IMR-90 (cell line): ENCODE measurements around the gene CNKSR2. TPM values are rescaled to one million over a fixed set of nuclear protein-coding genes. Genes with fewer than 3 reads are reported as not detected.

Experiments used
- ATAC-seq: fragments of 200-7000 bp; cut with Tn5 transposase; 2 replicates; pipeline ENCODE4 v1.9.1; 2020; ENCODE audit warnings: low read depth, mild to moderate bottlenecking, moderate library complexity
- BruUV-seq: library from RNA; stranded (reverse); fragments of 400-500 nt; replicated peaks from 2 replicates; lab custom pipeline; 2021; lab: Mats Ljungman, UMichigan
- CTCF ChIA-PET: fragments of 300-600 bp; formaldehyde crosslinking; extraction: SDS; loops from one replicate; lab custom pipeline; 2021; ENCODE audit warnings: antibody characterized with exemption; lab: Yijun Ruan, JAX
- POLR2A ChIA-PET: fragments of 300-600 bp; sonication (Branson Sonifier 250); formaldehyde crosslinking; loops from one replicate; lab custom pipeline; 2022; ENCODE audit warnings: antibody characterized with exemption; ENCODE audit not compliant: unreplicated experiment; lab: Charles Lee
- DNase-seq: peaks from one replicate; pipeline ENCODE4 v3.0.0; 2013
- H2AFZ ChIP-seq: replicated peaks from 2 replicates; pipeline ENCODE3; 2013; ENCODE audit warnings: low read length, mild to moderate bottlenecking; ENCODE audit not compliant: poor library complexity
- H2AK5ac ChIP-seq: 2 replicates; pipeline ENCODE4 v1.6.1; 2013; ENCODE audit warnings: low read depth, low read length, inconsistent platforms
- H2AK9ac ChIP-seq: replicated peaks from 2 replicates; pipeline ENCODE3; 2013; ENCODE audit warnings: mild to moderate bottlenecking, low read depth, low read length, moderate library complexity; ENCODE audit not compliant: poor library complexity
- H2BK120ac ChIP-seq: 2 replicates; pipeline ENCODE4 v1.6.1; 2013; ENCODE audit warnings: low read depth, low read length, inconsistent platforms
- H2BK15ac ChIP-seq: 3 replicates; pipeline ENCODE4 v1.6.1; 2013; ENCODE audit warnings: low read depth, low read length, inconsistent platforms
- H2BK20ac ChIP-seq: 2 replicates; pipeline ENCODE4 v1.6.1; 2013; ENCODE audit warnings: low read depth, mild to moderate bottlenecking, inconsistent platforms, low read length, moderate library complexity
- H2BK5ac ChIP-seq: 2 replicates; pipeline ENCODE4 v1.6.1; 2013; ENCODE audit warnings: mild to moderate bottlenecking, low read depth, low read length, inconsistent platforms; ENCODE audit not compliant: poor library complexity, severe bottlenecking
- H3K14ac ChIP-seq: replicated peaks from 2 replicates; pipeline ENCODE4 v1.6.1; 2013; ENCODE audit warnings: low read depth, low read length, inconsistent platforms
- H3K18ac ChIP-seq: 2 replicates; pipeline ENCODE4 v1.6.1; 2013; ENCODE audit warnings: low read depth, low read length, control low read depth
- H3K23ac ChIP-seq: 2 replicates; pipeline ENCODE4 v1.6.1; 2013; ENCODE audit warnings: low read depth, low read length, inconsistent platforms
- H3K27ac ChIP-seq: 2 replicates; pipeline ENCODE4 v1.5.1; 2013; ENCODE audit warnings: mild to moderate bottlenecking, control low read depth, low read length; ENCODE audit not compliant: insufficient read depth
- H3K27me3 ChIP-seq: 2 replicates; pipeline ENCODE4 v1.6.1; 2013; ENCODE audit warnings: low read length; ENCODE audit not compliant: control insufficient read depth, insufficient read depth
- H3K36me3 ChIP-seq: 2 replicates; pipeline ENCODE4 v1.6.1; 2013; ENCODE audit warnings: low read length, mixed read lengths; ENCODE audit not compliant: control insufficient read depth, insufficient read depth
- H3K4ac ChIP-seq: 2 replicates; pipeline ENCODE4 v1.6.1; 2013; ENCODE audit warnings: low read depth, low read length, inconsistent platforms
- H3K4me1 ChIP-seq: 2 replicates; pipeline ENCODE4 v1.6.1; 2013; ENCODE audit warnings: low read length, mixed read lengths; ENCODE audit not compliant: control insufficient read depth, insufficient read depth
- H3K4me2 ChIP-seq: 2 replicates; pipeline ENCODE4 v1.6.1; 2013; ENCODE audit warnings: low read depth, mild to moderate bottlenecking, control low read depth, low read length, moderate library complexity
- H3K4me3 ChIP-seq: 2 replicates; pipeline ENCODE4 v1.5.1; 2013; ENCODE audit warnings: low read depth, mild to moderate bottlenecking, control low read depth, low read length, moderate library complexity; ENCODE audit not compliant: insufficient read depth
- H3K56ac ChIP-seq: 2 replicates; pipeline ENCODE4 v1.6.1; 2013; ENCODE audit warnings: low read length, inconsistent platforms; ENCODE audit not compliant: insufficient read depth; ENCODE audit errors: extremely low read depth
- H3K79me1 ChIP-seq, 2 experiments: 2 replicates each; pipeline ENCODE4 v1.6.1; 2013; ENCODE audit warnings: low read length in 2 of 2, inconsistent platforms in 1 of 2, low read depth in 1 of 2
- H3K9ac ChIP-seq: 2 replicates; pipeline ENCODE4 v1.6.1; 2013; ENCODE audit warnings: low read depth, low read length, control low read depth
- H3K9me1 ChIP-seq: 2 replicates; pipeline ENCODE4 v1.6.1; 2013; ENCODE audit warnings: low read length, inconsistent platforms; ENCODE audit not compliant: insufficient read depth
- H3K9me3 ChIP-seq: 2 replicates; pipeline ENCODE4 v1.6.1; 2013; ENCODE audit warnings: low read length; ENCODE audit not compliant: control insufficient read depth, insufficient read depth
- H4K20me1 ChIP-seq: 2 replicates; pipeline ENCODE4 v1.6.1; 2013; ENCODE audit warnings: low read length, inconsistent platforms; ENCODE audit not compliant: insufficient read depth
- H4K5ac ChIP-seq: 2 replicates; pipeline ENCODE4 v1.6.1; 2013; ENCODE audit warnings: mild to moderate bottlenecking, low read depth, low read length, control low read depth
- H4K8ac ChIP-seq, 2 experiments: 2 replicates each; pipeline ENCODE4 v1.6.1; 2013; ENCODE audit warnings: low read depth in 2 of 2, low read length in 2 of 2, control low read depth in 1 of 2, inconsistent platforms in 1 of 2
- H4K91ac ChIP-seq: 2 replicates; pipeline ENCODE4 v1.6.1; 2013; ENCODE audit warnings: low read depth, low read length, inconsistent platforms; ENCODE audit not compliant: insufficient read depth
- BHLHE40 ChIP-seq: fragments of 150-350 bp; IDR thresholded peaks from 2 replicates; pipeline ENCODE4 v1.6.1; 2016; ENCODE audit warnings: mild to moderate bottlenecking, low read depth, low read length
- CHD1 ChIP-seq: IDR thresholded peaks from 2 replicates; pipeline ENCODE4 v1.6.1; 2012; ENCODE audit warnings: low read depth, low read length, improper control_type of control experiment
- FOS ChIP-seq: fragments of 150-350 bp; IDR thresholded peaks from 2 replicates; pipeline ENCODE4 v1.6.1; 2016; ENCODE audit warnings: low read depth, low read length
- MAFK ChIP-seq: IDR thresholded peaks from 2 replicates; pipeline ENCODE4 v1.6.1; 2012; ENCODE audit warnings: low read depth, low read length, improper control_type of control experiment
- MAZ ChIP-seq: IDR thresholded peaks from 2 replicates; pipeline ENCODE4 v1.6.1; 2012; ENCODE audit warnings: low read depth, mild to moderate bottlenecking, low read length, improper control_type of control experiment, moderate library complexity, borderline replicate concordance
- NFE2L2 ChIP-seq: fragments of 150-350 bp; IDR thresholded peaks from 2 replicates; pipeline ENCODE4 v1.6.1; 2016; ENCODE audit warnings: low read depth, mild to moderate bottlenecking, low read length
- POLR2A ChIP-seq: IDR thresholded peaks from 2 replicates; pipeline ENCODE4 v1.6.1; 2012; ENCODE audit warnings: mild to moderate bottlenecking, low read depth, low read length
- RAD21 ChIP-seq: IDR thresholded peaks from 2 replicates; pipeline ENCODE4 v1.6.1; 2012; ENCODE audit warnings: low read length, improper control_type of control experiment
- RCOR1 ChIP-seq: IDR thresholded peaks from 2 replicates; pipeline ENCODE4 v1.6.1; 2012; ENCODE audit warnings: mild to moderate bottlenecking, low read length, improper control_type of control experiment; ENCODE audit not compliant: insufficient replicate concordance
- RFX5 ChIP-seq: IDR thresholded peaks from 2 replicates; pipeline ENCODE4 v1.8.0; 2012; ENCODE audit warnings: low read depth, mild to moderate bottlenecking, low read length, moderate library complexity
- SMC3 ChIP-seq: fragments of 150-350 bp; IDR thresholded peaks from 2 replicates; pipeline ENCODE4 v1.6.1; 2016; ENCODE audit warnings: low read depth, mild to moderate bottlenecking, antibody characterized with exemption, low read length, moderate library complexity
- USF2 ChIP-seq: fragments of 150-350 bp; IDR thresholded peaks from 2 replicates; pipeline ENCODE4 v1.6.1; 2017; ENCODE audit warnings: mild to moderate bottlenecking, antibody characterized with exemption, low read length, low read depth
- WGBS, 2 experiments: methylation state at CpG; one replicate each; pipeline versions ENCODE4 v1.1.5 to v1.1.7; 2013; ENCODE audit warnings: missing lambda C conversion rate in 2 of 2; ENCODE audit not compliant: insufficient read length in 1 of 2; ENCODE audit errors: extremely low coverage in 2 of 2; 5-methylcytosine and 5-hydroxymethylcytosine counted together
- dilution Hi-C: fragments of 300-500 bp; cut with HindIII; formaldehyde crosslinking; loops from one replicate; pipeline ENCODE4 v1.14.3; 2018; ENCODE audit warnings: low sequenced_read_pairs; ENCODE audit not compliant: unreplicated experiment
- in situ Hi-C: fragments of 300-500 bp; cut with MboI; formaldehyde crosslinking; loops from 3 replicates; pipeline ENCODE4 v1.14.3; 2019; ENCODE audit warnings: low sequenced_read_pairs, inconsistent platforms, mixed read lengths
- intact Hi-C: fragments of 100-400 bp; cut with micrococcal nuclease; formaldehyde crosslinking; loops from 2 replicates; pipeline ENCODE4 v1.10.0; 2022
- polyA plus RNA-seq, 3 experiments: library from polyadenylated mRNA; depleted of rRNA; stranded (reverse); fragments of >200 nt; gene quantifications; 2 replicates each; pipeline ENCODE4 v1.2.3, GENCODE V29; 2012; ENCODE audit warnings: low replicate concordance in 1 of 3
- total RNA-seq: library from RNA; depleted of rRNA; stranded (reverse); fragments of >200 nt; gene quantifications from 2 replicates; pipeline ENCODE4 v1.2.3, GENCODE V29; 2012
- TF ChIP-seq, protein P1 (sequence below): conservative IDR thresholded peaks from 2 replicates; pipeline ENCODE4 v1.5.1; 2012; ENCODE audit warnings: mild to moderate bottlenecking, low read depth, low read length, improper control_type of control experiment
- TF ChIP-seq, protein P2 (sequence below): fragments of 150-350 bp; IDR thresholded peaks from 2 replicates; pipeline ENCODE4 v1.6.1; 2016; ENCODE audit warnings: low read depth, mild to moderate bottlenecking, low read length, moderate library complexity, borderline replicate concordance

The CNKSR2 gene
- total and polyA plus RNA-seq, 2 of the 4 experiments (the other 2 are of a cell fraction) = 0.14 to 0.90 TPM

GRCh38 chrX:21375708-21376009 is 1.4 kb downstream of the CNKSR2 start:
- dilution Hi-C loops = no loop called here

More at GRCh38 chrX:21375708-21376009, 1.4 kb downstream of the CNKSR2 start:
- Histone ChIP-seq H3K9ac (no peak overlapping the region), H3K4me3 (no peak overlapping the region), H3K4me1 (no peaks in the 10 kb centered on the region), H3K9me3 (no peaks in the 10 kb centered on the region; the same call in 1 of the 2 replicates), H3K4ac (no peak overlapping the region), H3K36me3 (no peaks in the 10 kb centered on the region), H2BK5ac (no peak overlapping the region), H2AK5ac (no peak overlapping the region), H3K56ac (no peak overlapping the region), H3K18ac (no peak overlapping the region), H3K4me2 (no peak overlapping the region), H2AFZ (peak overlapping the region; percentile 35), H3K14ac (no peak overlapping the region), H3K23ac (no peak overlapping the region), H4K91ac (no peak overlapping the region), H4K5ac (no peak overlapping the region), H4K20me1 (no peaks in the 10 kb centered on the region), H2BK15ac (no peak overlapping the region), H2BK20ac (no peak overlapping the region), H3K79me1 (no peaks in the 10 kb centered on the region), H3K27ac (no peak overlapping the region), H2BK120ac (no peak overlapping the region), H3K9me1 (no peaks in the 10 kb centered on the region), H2AK9ac (no peak overlapping the region), H4K8ac (no peak overlapping the region), H3K27me3 (peaks cover 18% of the 10 kb centered on the region)
- intact Hi-C loops = loop anchor here (10.0 kb wide), 1 partner anchor 841 kb away; no protein-coding TSS in a partner anchor
- ChIA-PET POLR2A (no interaction called here), CTCF (no interaction called here)
- WGBS, 2 experiments = 43% methylated on average over 1 of the region's 5 CpGs; no CpG with 5 or more reads in 1 of the 2 experiments
- BruUV-seq = no TSS peak
- no peak for ATAC-seq
- in situ Hi-C loops = no loop called here
- DNase-seq = no peak
- TF ChIP-seq RAD21 (no peak), SMC3 (no peak), BHLHE40 (no peak), MAZ (no peak), NFE2L2 (no peak), USF2 (no peak), RFX5 (no peak), CHD1 (no peak), POLR2A (no peak), RCOR1 (no peak), FOS (no peak), MAFK (no peak)
- TF ChIP-seq, protein P1, sequence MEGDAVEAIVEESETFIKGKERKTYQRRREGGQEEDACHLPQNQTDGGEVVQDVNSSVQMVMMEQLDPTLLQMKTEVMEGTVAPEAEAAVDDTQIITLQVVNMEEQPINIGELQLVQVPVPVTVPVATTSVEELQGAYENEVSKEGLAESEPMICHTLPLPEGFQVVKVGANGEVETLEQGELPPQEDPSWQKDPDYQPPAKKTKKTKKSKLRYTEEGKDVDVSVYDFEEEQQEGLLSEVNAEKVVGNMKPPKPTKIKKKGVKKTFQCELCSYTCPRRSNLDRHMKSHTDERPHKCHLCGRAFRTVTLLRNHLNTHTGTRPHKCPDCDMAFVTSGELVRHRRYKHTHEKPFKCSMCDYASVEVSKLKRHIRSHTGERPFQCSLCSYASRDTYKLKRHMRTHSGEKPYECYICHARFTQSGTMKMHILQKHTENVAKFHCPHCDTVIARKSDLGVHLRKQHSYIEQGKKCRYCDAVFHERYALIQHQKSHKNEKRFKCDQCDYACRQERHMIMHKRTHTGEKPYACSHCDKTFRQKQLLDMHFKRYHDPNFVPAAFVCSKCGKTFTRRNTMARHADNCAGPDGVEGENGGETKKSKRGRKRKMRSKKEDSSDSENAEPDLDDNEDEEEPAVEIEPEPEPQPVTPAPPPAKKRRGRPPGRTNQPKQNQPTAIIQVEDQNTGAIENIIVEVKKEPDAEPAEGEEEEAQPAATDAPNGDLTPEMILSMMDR = no peak
- TF ChIP-seq, protein P2, sequence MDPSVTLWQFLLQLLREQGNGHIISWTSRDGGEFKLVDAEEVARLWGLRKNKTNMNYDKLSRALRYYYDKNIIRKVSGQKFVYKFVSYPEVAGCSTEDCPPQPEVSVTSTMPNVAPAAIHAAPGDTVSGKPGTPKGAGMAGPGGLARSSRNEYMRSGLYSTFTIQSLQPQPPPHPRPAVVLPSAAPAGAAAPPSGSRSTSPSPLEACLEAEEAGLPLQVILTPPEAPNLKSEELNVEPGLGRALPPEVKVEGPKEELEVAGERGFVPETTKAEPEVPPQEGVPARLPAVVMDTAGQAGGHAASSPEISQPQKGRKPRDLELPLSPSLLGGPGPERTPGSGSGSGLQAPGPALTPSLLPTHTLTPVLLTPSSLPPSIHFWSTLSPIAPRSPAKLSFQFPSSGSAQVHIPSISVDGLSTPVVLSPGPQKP = no peak
